HEK293 (cell line): ENCODE measurements around the gene IRAK2.
"Not testable (repeated sequence)": the region's sequence is repeated elsewhere in the genome, so short reads cannot be mapped to it uniquely, and the experiment has no call there.

Experiments used
- CTCF ChIA-PET: fragments of 350-600 bp; formaldehyde crosslinking; extraction: SDS; loops from one replicate; lab custom pipeline; 2021; ENCODE audit warnings: antibody characterized with exemption; lab: Yijun Ruan, JAX
- POLR2A ChIA-PET: fragments of 300-600 bp; formaldehyde crosslinking; extraction: SDS; loops from one replicate; lab custom pipeline; 2020; ENCODE audit warnings: antibody characterized with exemption, inconsistent platforms; lab: Yijun Ruan, JAX
- H3K27ac ChIP-seq: fragments of 200-500 bp; sonication (Bioruptor generic); 2 replicates; pipeline ENCODE4 v1.5.1; 2014; ENCODE audit warnings: low read depth, low read length, control low read depth, inconsistent platforms; ENCODE audit errors: extremely low read depth
- H3K36me3 ChIP-seq, 2 experiments: fragments of 200-500 bp in 1 of 2; sonication (Bioruptor generic) in 1 of 2; 1 replicate in 1 of 2; 2 replicates in 1 of 2; pipeline ENCODE4 v1.5.1; 2014 to 2017; ENCODE audit warnings: inconsistent platforms in 2 of 2, low read length in 2 of 2; ENCODE audit not compliant: control insufficient read depth in 2 of 2, insufficient read depth in 1 of 2
- H3K4me1 ChIP-seq: fragments of 200-500 bp; sonication (Bioruptor generic); 2 replicates; pipeline ENCODE4 v1.5.1; 2014; ENCODE audit warnings: mild to moderate bottlenecking, low read length, inconsistent platforms; ENCODE audit not compliant: control insufficient read depth, insufficient read depth
- H3K4me3 ChIP-seq: 2 replicates; pipeline ENCODE4 v1.5.1; 2011; ENCODE audit warnings: low read depth, mild to moderate bottlenecking, control low read depth, low read length, moderate library complexity
- H3K9me3 ChIP-seq: fragments of 200-500 bp; sonication (Bioruptor generic); 2 replicates; pipeline ENCODE4 v1.5.1; 2014; ENCODE audit warnings: low read depth, low read length, inconsistent platforms; ENCODE audit not compliant: control insufficient read depth, insufficient read depth
- EGR2 ChIP-seq: fragments of 450-650 bp; formaldehyde crosslinking; IDR thresholded peaks from 2 replicates; pipeline ENCODE4 v1.5.1; 2016; ENCODE audit warnings: low read depth, missing biosample characterization, missing genetic modification characterization
- INSM2 ChIP-seq: fragments of 450-650 bp; formaldehyde crosslinking; IDR thresholded peaks from 2 replicates; pipeline ENCODE4 v1.5.1; 2016; ENCODE audit warnings: missing biosample characterization, missing genetic modification characterization
- OSR2 ChIP-seq: fragments of 450-650 bp; formaldehyde crosslinking; IDR thresholded peaks from 2 replicates; pipeline ENCODE4 v1.5.1; 2016; ENCODE audit warnings: missing biosample characterization, missing genetic modification characterization
- PATZ1 ChIP-seq: fragments of 450-650 bp; formaldehyde crosslinking; IDR thresholded peaks from 2 replicates; pipeline ENCODE4 v1.5.1; 2016; ENCODE audit warnings: missing biosample characterization, missing genetic modification characterization
- SETDB1 ChIP-seq: IDR thresholded peaks from one replicate; pipeline ENCODE4 v1.6.1; 2017; ENCODE audit warnings: mild to moderate bottlenecking, low read length, moderate library complexity, mixed read lengths; ENCODE audit not compliant: insufficient read length
- SP2 ChIP-seq: fragments of 450-650 bp; formaldehyde crosslinking; IDR thresholded peaks from 2 replicates; pipeline ENCODE4 v1.5.1; 2016; ENCODE audit warnings: missing biosample characterization, missing genetic modification characterization
- ZNF138 ChIP-seq: fragments of 450-650 bp; formaldehyde crosslinking; IDR thresholded peaks from 2 replicates; pipeline ENCODE4 v1.5.1; 2016; ENCODE audit warnings: missing biosample characterization, missing genetic modification characterization, borderline replicate concordance
- ZNF223 ChIP-seq: fragments of 450-650 bp; formaldehyde crosslinking; IDR thresholded peaks from 2 replicates; pipeline ENCODE4 v1.5.1; 2016; ENCODE audit warnings: missing biosample characterization, missing genetic modification characterization
- ZNF274 ChIP-seq, 2 experiments: fragments of 200-500 bp in 1 of 2; fragments of 450-650 bp in 1 of 2; sonication (Bioruptor generic) in 1 of 2; formaldehyde crosslinking in 1 of 2; IDR thresholded peaks; 2 replicates each; pipeline versions ENCODE4 v1.5.1 to v1.6.1; 2014 to 2016; ENCODE audit warnings: borderline replicate concordance in 1 of 2, inconsistent platforms in 1 of 2, low read length in 1 of 2, missing biosample characterization in 1 of 2, missing genetic modification characterization in 1 of 2
- ZNF362 ChIP-seq: fragments of 450-650 bp; formaldehyde crosslinking; IDR thresholded peaks from 2 replicates; pipeline ENCODE4 v1.5.1; 2016; ENCODE audit warnings: missing biosample characterization, missing genetic modification characterization
- ZNF366 ChIP-seq: fragments of 450-650 bp; formaldehyde crosslinking; conservative IDR thresholded peaks from 2 replicates; pipeline ENCODE4 v1.5.1; 2016; ENCODE audit warnings: missing biosample characterization, missing genetic modification characterization
- ZNF529 ChIP-seq: fragments of 450-650 bp; formaldehyde crosslinking; IDR thresholded peaks from 2 replicates; pipeline ENCODE4 v1.5.1; 2017; ENCODE audit warnings: missing genetic modification characterization, missing biosample characterization; ENCODE audit not compliant: insufficient replicate concordance
- ZNF639 ChIP-seq: fragments of 450-650 bp; formaldehyde crosslinking; IDR thresholded peaks from 2 replicates; pipeline ENCODE4 v1.5.1; 2016; ENCODE audit warnings: missing biosample characterization, missing genetic modification characterization
- ZNF660 ChIP-seq: fragments of 450-650 bp; IDR thresholded peaks from 2 replicates; pipeline ENCODE4 v1.5.1; 2018; ENCODE audit warnings: missing biosample characterization, mild to moderate bottlenecking, missing genetic modification characterization

IRAK2 gene

GRCh38 chr3:10162185-10162584 is 2.5 kb upstream of the IRAK2 start:
- POLR2A ChIA-PET: no interaction called here
- CTCF ChIA-PET: no interaction called here
- H3K4me3 ChIP-seq: no peak overlapping the region
- H3K4me1 ChIP-seq: no peaks in the 10 kb centered on the region
- no peaks in the 10 kb centered on the region for H3K36me3 ChIP-seq
- TF ChIP-seq ZNF366 (no peak), EGR2 (no peak), ZNF362 (tag by site-specific recombination) (no peak), OSR2 (tag by site-specific recombination) (no peak), ZNF138 (tag by site-specific recombination) (no peak), INSM2 (tag by site-specific recombination) (no peak), ZNF639 (tag by site-specific recombination) (no peak)
- TF ChIP-seq, all 188 proteins: peak for 0
- H3K27ac ChIP-seq: no peak overlapping the region
- H3K9me3 ChIP-seq: no peaks in the 10 kb centered on the region

- ChIA-PET CTCF (interaction anchor here (0.6 to 1.2 kb wide), 3 partner anchors 22 to 992 kb away, joined by 3 to 8 read pairs (median 5); no protein-coding TSS in a partner anchor), POLR2A (interaction anchor here (1.0 to 1.1 kb wide), 2 partner anchors 23 to 157 kb away, joined by 3 read pairs; partner anchors contain the start of genes SEC13 and VHL)
Observed at GRCh38 chr3:10164201-10164545, 546 bp upstream of the IRAK2 start.

GRCh38 chr3:10166213-10166604 is 1.5 kb downstream of the IRAK2 start:
- Histone ChIP-seq H3K27ac (no peak overlapping the region), H3K9me3 (no peaks in the 10 kb centered on the region), H3K4me3 (no peak overlapping the region), H3K36me3 (no peaks in the 10 kb centered on the region), H3K4me1 (no peaks in the 10 kb centered on the region)
- POLR2A ChIA-PET: no interaction called here
- TF ChIP-seq SP2: no peak
- no peak for TF ChIP-seq ZNF274 (IDR thresholded peaks at IDR 0.05; ENCODE audit: low read length)
- TF ChIP-seq ZNF274 (tag by site-specific recombination; IDR thresholded peaks at IDR 0.05; ENCODE audit: borderline replicate concordance): no peak
- no peak for TF ChIP-seq ZNF660 (tag by site-specific recombination)
- CTCF ChIA-PET: interaction anchor here (0.7 kb wide), 1 partner anchor 84 kb away, joined by 3 read pairs; no protein-coding TSS in a partner anchor

More at GRCh38 chr3:10164201-10164545, 546 bp upstream of the IRAK2 start:
- not testable (repeated sequence) for H3K4me3 ChIP-seq, H3K27ac ChIP-seq, H3K36me3 ChIP-seq, H3K9me3 ChIP-seq, H3K4me1 ChIP-seq
- TF ChIP-seq ZNF223: 0 out of 2 replicates have a peak, but pooled peaks have one; percentile 24

- Histone ChIP-seq H3K36me3 (no peaks in the 10 kb centered on the region), H3K4me3 (no peak overlapping the region), H3K9me3 (no peaks in the 10 kb centered on the region), H3K27ac (no peak overlapping the region), H3K4me1 (no peaks in the 10 kb centered on the region)
- ChIA-PET CTCF (no interaction called here), POLR2A (no interaction called here)
- TF ChIP-seq SETDB1 (peak; percentile 96), PATZ1 (no peak), ZNF639 (tag by site-specific recombination) (peak; percentile 30; the same call in 1 of the 2 replicates), ZNF529 (tag by site-specific recombination) (peak; percentile 39)
Observed at GRCh38 chr3:10169000-10169496, 4.3 kb downstream of the IRAK2 start.
